M059J (cell line): ENCODE data around the gene CACNA1A. TPM values are rescaled to one million over a fixed set of nuclear protein-coding genes. Genes with fewer than 3 reads are reported as not detected.
A peak's percentile ranks its signal among the peaks of the same experiment; 100 is the strongest.
"Not testable (repeated sequence)": the region's sequence is repeated elsewhere in the genome, so short reads cannot be mapped to it uniquely, and the experiment has no call there.

ENCODE experiments used
- DNase-seq: peaks from one replicate; pipeline ENCODE4 v3.0.0-alpha.2; 2012; ENCODE audit warnings: low read depth
- total RNA-seq: library from RNA; depleted of rRNA; stranded (reverse); fragments of >200 nt; shearing (Covaris generic); gene quantifications from 2 replicates; pipeline ENCODE4 v1.2.3, GENCODE V29; 2014; rRNA removed

Gene CACNA1A
- total RNA-seq = 3.2 and 8.5 TPM in 2 replicates

DNA sequence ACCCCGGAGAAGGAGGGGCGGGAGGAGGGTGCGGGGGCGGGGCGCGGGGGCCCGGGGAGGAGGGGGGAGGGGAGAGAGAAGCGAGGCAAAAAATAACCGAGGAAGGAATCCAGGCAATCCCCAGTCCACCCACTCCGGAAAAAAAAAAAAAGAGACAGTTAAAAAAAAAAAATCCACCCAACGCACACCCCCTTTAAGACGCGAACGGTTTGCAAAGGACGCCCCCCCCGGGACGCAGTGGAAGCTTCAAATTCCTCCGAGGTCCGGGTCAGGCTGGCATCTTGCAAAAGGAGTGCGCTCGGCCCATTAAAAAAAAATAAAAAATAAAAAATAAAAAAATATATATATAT lies at the start of gene CACNA1A:
Gene CACNA1A (minus strand): TSS at position 9 of the 350 bp plus-strand sequence. CDS start 255 bp downstream, outside the sequence.
- DNase-seq = no peak

DNA sequence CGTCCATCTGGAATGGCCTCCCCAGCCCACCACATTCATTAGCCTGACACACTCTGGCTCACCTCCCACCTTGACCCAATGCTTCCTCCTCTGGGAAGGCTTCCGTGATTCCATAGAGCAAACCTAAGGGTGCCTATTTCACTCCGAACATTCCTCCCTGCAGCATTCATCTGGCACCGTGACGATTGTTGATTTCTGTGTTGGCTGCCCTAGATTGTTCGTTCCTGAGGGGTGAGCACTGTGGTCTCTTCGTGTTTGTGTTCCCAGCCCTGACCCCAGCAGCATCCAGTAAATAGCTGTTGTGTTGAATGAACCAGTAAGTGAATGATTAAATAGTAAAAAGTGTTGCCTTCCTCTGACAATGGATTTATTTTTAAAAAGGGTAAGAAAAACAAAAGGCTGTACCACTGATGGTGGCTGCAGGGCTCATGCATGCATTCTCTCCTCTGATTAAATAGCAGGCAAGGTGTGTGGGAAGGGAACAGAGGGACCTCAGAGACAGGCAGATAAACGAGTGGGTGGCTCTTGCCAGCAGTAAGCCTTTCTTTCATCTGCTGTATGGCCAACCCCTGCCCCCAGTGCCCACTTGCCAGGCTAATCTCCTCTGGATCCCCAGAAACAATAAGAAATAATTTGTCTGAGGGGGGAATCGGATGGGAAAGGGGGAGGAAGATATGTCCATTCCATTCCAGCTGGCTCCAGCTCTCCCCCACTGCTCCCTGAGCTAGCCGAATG lies 48.4 kb upstream of the CACNA1A start:
- no peak for DNase-seq

DNA sequence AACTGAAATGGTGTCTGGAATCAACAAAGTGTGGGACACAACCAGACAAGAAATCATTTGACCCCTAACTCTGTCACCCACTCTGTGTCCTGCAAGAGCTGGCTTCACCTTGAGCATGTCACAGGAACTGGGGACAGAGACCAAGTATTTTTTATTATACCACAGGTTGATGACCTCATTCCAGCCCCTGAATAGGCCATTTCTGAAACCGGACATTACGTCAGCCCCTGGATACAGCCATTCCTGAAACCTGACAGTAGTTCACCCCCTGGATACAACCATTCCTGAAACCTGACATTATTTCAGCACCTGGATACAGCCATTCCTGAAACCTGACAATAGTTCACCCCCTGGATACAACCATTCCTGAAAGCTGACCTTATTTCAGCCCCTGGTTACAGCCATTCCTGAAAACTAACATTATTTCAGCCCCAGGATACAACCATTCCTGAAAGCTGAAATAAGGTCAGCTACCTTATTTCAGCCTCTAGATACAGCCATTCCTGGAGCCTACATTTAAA lies 47.7 kb upstream of the CACNA1A start:
- no peak for DNase-seq

DNA sequence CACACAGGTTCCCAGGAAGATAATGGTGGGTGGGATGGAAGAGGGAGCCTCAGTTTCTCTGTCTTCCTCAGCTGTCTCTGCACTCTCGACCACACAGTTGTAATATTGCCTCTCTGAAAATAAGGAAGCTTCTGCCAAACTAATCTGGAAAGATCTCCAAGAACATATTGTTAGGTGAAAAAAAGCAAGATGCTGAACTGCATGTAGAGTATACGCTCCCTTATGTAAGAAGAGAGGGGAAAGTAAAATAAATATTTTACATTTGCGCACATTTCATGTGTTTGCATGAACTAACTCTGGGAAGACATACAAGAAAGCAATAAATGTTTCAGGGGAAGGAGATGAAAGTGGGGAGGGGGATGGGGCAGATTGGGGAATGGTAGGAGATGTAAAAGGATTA lies 41.9 kb upstream of the CACNA1A start:
- DNase-seq = no peak

DNA sequence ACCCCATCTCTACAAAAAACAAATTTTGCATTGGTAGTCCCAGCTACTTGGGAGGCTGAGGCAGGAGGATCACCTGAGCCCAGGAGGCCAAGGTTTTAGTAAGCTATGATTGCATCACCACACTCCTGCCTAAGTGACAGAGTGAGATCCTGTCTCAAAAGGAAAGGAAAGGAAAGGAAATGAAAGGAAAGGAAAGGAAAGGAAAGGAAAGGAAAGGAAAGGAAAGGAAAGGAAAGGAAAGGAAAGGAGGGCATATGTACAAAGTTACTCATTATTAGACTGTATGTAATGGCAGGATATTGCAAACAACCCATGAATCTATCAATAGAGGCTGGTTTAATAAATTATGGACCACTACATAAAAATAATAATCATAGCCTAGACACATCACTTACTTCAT lies 40.8 kb upstream of the CACNA1A start:
- DNase-seq = no peak

DNA sequence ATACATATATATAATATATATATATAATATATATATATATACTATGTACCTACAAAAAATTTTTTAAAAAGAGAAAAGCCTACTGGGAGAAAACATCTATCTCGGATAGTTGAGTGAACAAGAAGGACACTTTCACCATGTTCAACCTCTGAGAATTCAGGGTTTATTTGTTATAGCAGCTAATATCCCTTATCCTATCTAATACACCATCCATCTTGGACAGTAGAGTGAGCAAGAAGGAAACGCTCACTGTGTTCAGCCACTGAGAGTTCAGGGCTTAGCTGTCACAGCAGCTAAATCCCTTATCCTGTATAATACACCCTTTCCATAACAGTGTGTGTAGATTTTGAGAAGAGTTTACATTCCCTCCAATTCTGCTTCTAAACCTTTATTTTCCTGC lies 38.1 kb upstream of the CACNA1A start:
- DNase-seq = no peak

DNA sequence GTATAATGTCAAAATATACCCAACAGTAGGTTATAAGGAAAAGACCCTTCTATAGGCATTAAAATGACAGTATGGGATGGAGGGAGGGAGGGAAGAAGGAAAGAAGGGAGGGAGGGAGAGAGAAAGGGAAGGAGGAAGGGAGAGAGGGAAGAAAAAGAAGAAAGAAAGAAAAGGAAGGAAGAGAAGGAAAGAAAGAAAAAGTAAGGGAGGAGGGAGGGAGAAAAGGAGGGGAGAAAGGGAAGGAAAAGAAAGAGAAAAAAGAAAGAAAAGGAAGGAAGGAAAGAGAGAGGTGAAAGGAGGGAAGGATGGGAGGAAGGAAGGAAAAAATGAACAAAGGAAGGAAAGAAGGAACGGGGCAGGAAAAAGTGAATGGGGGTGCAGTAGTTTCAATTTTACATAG lies 35.3 kb upstream of the CACNA1A start:
- no peak for DNase-seq

DNA sequence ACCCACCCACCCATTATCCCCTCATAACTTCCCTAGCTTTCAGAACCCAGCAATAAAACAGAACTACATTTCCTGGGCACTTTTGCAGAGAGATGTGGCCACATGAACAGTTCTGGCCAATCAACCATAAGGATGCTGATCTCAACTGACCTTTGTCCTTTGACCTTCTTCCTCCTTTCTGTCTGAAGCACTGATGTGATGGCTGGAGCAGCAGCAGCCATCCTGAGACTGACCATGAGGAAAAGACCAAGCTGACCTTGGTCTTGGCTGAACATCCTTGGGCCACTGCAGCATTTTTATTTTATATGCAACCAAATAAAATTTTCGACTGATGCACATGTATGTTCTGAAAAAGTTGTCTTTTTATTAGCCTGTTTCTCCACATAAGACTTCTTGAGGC lies 33.1 kb upstream of the CACNA1A start:
- no peak for DNase-seq

DNA sequence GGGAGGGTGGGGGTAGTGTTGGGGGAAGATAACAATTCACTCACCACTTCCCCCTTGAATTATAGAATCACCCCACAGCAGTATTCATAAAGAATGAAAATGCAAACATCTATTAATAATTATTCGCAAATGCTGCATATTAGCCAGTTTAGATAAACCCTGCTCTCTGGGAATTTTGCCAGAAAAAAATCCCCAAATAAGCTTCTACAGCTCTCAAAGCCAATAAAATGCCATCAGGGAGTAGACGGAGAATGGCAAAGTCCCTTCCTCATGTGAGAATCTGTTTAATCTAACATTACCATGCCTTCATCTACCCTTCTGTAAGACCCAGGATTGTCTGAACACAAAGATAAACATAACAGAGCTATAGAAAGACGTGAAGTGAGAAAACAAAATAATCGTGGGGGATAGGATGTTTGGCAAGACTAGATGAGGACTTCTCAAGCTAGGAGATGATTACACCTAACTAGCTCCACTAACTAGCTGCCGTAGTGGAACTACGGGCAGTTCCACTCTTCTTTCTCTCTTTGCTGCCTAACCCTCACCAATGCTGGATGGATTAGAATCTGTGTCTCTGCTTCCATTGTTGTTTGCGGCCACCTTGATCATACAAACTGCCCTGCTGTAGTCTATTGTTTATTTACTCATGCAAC lies 32.4 kb upstream of the CACNA1A start:
- DNase-seq = no peak

DNA sequence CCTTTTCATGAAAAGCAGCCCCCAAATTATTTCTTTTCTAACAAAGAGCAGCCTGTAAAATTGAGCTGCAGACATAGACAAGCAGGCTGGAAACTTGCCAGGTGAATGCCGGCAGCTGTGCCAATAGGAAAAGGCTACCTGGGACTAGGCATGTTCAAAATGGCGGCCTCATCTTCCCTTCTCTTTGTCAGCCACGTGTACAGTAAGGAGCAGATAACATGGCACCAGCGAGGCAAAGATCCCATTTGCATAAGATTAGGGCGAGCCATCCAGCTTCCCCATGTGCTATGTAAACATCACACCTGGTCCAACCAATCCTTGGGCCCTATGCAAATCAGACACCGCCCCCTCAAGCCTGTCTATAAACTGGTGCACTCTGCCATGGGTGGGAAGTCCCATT lies 31.2 kb upstream of the CACNA1A start:
- DNase-seq = no peak

DNA sequence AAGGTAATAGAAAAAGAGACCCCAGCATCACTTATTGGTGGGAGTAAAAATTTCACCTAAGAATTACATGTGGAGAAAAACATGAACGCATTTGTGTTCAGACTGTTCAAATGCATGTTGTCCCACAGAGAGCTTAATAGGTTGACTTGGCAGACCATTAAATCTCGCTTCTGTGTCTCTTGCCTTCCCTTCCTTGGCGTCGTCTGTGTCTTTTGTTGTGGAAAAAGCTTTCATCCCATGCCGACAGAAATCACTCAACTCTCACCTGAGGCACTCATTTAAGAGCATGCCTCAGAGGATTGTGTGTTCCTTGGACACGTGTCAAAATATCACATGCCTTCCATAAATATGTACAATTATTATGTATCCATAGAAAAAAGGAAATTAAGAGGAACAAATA lies 24.4 kb upstream of the CACNA1A start:
- DNase-seq = no peak

DNA sequence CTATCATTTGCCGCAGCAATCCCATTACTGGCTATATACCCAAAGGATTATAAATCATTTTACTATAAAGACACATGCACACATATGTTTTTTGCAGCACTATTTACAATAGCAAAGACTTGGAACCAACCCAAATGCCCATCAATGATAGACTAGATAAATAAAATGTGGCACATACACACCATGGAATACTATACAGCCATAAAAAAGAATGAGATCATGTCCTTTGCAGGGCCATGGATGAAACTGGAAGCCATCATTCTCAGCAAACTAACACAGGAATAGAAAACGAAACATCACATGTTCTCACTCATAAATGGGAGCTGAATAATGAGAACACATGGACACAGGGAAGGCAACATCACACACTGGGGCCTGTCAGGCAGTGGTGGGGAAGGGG lies 23.4 kb upstream of the CACNA1A start:
- not testable (repeated sequence) for DNase-seq

DNA sequence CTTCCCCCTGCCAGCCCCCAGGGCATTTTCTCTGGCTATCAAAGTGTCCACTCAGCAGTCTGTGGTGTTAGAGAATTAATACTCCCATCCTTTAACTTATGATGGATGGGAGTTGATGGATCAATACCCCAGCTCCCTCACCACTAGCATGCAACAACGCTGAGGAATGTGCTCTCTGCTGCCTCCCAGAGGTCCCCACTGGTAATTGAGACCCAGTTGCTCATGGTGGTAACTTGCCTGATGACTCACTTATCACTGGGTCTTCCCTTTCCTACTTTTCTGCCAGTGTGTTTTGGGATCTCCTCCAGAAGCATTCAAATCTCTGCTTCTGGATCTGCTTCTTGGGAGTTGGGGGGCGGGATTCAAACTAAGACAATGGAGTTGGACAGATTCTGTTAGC lies 20.3 kb upstream of the CACNA1A start:
- DNase-seq = peak; percentile 59

DNA sequence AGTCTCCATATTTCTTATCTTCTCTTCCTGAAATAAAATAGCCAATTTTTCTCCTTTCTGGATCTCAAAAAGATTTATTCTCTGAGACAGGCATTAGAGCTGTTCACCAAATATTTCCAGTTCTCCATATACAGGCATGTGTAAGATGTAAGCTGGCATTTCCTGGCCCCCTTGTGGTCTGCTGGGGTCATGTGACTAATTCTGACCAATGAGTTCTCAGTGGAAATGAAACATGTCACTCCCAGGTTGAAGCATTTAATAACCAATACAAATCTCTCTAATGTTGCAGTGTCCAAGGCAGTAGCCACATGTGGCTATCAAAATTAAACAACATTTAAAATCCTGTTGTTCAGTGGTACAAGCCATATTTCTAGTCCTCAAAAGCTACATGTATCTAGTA lies 14.8 kb upstream of the CACNA1A start:
- DNase-seq = no peak

DNA sequence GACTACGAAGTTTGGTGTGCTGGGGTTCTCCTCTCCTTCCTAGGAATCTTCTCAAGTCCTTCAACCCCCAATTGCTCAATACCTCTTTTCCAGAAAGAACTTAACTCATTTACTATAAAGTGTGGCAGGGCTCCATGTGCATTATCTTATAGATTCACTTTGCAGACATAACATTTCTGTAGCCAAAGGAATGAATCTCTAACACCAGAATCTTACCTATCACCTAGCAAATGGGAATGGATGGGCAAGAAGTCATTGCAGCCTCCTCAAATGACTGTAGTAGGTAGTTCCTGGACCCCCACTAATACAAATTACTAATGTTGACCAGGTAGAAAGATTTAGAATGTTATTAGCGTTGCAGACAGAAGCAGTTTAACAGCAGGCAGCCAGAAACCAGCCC lies 5.7 kb upstream of the CACNA1A start:
- DNase-seq = no peak

DNA sequence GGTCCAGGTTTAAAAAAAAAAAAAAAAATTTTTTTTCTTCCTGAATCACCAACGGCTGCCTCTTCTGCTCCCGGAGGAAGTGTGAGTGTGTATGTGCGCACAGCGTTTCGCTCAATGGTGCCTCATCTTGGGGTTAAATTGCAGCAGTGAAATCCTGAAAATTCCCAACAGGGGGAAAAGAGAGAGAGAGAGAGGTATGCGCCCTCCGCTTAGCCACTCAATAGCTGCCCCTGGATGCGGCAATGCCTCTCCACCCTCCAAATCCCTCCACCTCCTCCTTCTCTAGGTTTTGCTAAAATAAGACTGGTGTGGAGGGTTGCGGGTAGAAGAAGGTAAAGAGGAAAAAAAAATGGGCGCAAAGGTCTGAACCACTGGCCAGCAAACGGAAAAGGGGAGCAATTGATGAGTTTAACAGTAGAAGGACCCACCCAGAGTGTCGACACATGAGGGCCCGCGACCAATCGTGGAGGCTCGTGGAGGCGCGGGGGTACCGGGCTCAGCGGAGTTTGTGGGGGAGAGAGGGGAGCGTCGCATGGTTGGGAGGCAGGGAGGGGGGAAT lies 853 bp upstream of the CACNA1A start:
- DNase-seq = no peak

DNA sequence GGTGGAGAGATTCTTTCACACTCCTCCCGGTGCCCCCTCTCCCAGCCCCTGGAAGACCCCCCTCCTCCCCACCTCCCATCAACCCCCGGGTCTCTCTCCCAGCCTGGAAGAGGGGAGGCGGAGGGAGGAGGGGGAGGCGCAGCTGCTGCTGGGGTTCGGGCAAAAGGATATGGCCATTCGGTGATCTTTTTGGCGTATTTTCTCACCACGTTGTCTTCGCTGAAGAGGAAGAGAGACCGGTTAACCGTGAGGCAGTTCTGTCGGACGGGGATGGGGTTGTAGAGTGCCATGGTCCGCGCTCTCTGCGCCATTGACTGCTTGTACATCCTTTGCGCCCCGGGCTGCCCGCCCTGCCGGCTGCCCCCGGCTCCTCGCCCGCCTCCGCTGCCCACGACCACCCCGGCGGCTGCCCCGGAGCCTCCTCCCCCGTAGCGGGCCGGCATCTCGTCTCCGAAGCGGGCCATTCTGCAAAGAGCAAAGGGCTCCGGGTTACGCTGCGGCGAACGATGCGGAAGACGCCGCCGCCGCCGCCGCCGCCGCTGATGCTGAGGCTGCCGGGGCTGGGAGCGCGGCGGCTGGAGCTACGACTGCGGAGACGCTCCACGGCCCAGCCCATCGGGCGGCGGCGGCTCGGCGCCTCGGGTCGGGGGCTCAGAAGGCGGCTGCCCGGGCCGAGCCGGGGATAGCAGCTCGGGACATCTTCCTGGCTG lies 363 bp downstream of the CACNA1A start:
- no peak for DNase-seq

DNA sequence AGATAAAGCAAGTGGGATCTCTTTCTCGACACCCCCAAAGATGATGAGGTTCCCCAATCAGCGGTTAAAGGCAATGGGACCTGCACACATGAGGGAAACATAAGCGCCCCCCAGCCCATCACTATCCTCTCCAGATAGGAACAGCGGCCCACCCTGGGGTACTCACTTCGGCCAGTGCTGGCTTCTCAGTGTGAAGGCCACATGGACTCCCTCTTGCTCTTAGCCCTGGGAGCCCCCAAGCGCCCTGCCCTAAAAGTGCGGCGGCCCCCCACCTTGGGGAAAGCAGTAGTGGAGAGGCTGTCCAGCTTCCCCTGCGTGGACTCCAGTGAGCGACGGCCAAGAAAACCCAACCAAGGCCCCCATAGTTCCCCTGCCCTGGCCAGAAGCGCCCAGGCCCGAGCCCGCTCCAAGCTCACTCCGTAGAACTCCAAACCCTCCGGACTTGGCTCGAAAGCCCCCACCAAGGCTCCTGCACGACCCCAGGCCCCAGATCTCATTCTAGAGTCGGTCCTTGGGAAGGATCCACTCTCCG lies 1.0 kb downstream of the CACNA1A start:
- DNase-seq = no peak

DNA sequence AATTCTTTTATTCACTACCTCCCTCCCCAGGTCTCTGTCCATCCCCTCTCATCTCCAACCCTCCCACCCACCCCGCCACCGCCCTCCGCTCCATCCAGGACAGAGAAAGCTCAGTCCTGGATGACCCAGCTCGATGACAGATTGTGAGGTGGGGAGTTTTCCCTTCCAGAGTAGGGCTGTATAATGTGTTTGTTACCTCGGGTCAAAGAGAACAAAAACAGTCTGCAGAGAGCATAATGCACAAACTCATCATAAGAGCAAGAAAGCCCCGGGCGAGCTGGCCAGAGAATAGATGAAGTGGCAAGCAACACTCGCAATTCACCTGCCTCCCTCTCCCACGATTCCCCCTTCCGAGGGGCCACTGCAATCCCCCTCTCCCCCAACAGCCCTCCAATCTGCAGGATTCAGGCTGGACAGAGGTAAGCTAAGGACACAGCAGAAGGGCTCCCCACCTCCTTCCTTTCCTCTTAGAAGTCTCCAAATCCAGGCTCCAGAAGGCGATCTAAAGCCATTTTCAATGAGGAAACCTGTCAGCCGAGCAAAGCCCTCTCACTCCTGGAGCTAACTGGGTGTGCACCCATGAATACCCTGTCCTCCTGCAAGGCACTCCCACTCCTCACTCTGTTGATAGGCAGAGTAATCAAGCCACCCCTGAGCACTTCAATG lies 2.6 kb downstream of the CACNA1A start:
- no peak for DNase-seq

DNA sequence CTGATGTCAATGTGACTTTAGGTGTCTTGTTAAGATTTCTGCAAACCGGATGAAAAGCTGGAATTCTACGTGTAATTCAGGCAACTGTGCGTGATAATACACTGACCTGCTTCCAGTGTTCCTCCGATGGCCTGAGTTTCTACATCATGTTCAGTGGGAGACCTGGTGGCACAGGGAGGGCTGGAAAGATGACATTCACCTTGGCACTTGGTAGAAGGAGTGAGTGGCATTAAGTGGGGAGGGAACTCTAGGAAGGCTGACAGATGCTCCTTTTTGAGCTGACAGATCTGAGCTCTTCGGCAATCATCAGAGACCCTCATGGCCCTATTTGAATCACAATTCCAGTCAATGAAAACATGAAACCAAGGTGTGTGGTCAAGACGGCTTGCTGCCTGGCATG lies 4.0 kb downstream of the CACNA1A start:
- DNase-seq = no peak

DNA sequence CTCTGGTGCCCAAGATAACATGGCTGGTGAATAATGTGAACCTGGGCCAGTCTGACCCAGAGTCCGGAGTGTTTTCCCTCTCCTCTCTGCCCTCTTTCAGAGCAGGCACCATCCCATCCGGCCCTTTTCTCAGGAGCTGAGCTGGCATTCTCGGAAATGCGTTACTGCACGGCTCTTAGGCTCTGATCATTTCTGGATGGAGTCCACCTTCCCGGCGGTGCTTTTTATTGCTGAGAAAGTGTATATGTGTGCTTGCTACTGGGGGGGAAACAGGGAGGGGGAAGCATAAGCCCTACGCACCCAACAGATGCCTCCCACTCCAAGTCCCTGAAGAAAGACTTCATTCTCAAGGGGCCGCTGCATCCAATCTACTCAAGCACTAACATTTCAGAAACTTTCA lies 6.6 kb downstream of the CACNA1A start:
- no peak for DNase-seq
